Gastroesophageal sphincter (tissue), 4 donors: ENCODE measurements around the gene CDK14. TPM values are rescaled to one million over a fixed set of nuclear protein-coding genes. Genes with fewer than 3 reads are reported as not detected.

Source experiments
- ATAC-seq: fragments of 150-250 bp; one replicate; pipeline ENCODE4 v1.9.1; 2016; ENCODE audit warnings: mild to moderate bottlenecking, moderate library complexity
- H3K27ac ChIP-seq, 4 donors: fragments of 200-600 bp; sonication (generic) in 3 of 4; 1 replicate in 3 of 4; 2 replicates in 1 of 4; pipeline ENCODE4 v1.5.1; 2016 to 2019
- H3K27me3 ChIP-seq: fragments of 200-600 bp; sonication (generic); one replicate; pipeline ENCODE4 v1.5.1; 2019
- H3K36me3 ChIP-seq, 2 donors: fragments of 200-600 bp; sonication (generic); one replicate each; pipeline ENCODE4 v1.5.1; 2019; ENCODE audit warnings: control low read depth in 1 of 2
- H3K4me1 ChIP-seq, 3 donors: fragments of 200-600 bp; sonication (generic); 1 replicate in 2 of 3; 2 replicates in 1 of 3; pipeline ENCODE4 v1.5.1; 2016 to 2019; ENCODE audit warnings: control low read depth in 2 of 3
- H3K4me3 ChIP-seq, 2 donors: fragments of 200-600 bp; sonication (generic); one replicate each; pipeline ENCODE4 v1.5.1; 2019; ENCODE audit warnings: mild to moderate bottlenecking in 1 of 2, moderate library complexity in 1 of 2
- H3K9me3 ChIP-seq, 3 donors: fragments of 200-600 bp; sonication (generic); one replicate each; pipeline ENCODE4 v1.5.1; 2017 to 2019; ENCODE audit warnings: control low read depth in 2 of 3
- EP300 ChIP-seq: sonication (generic); formaldehyde crosslinking; IDR thresholded peaks from one replicate; pipeline ENCODE4 v1.6.1; 2017; ENCODE audit warnings: antibody characterized with exemption, mild to moderate bottlenecking
- POLR2A ChIP-seq, 2 donors: fragments of 450-650 bp; IDR thresholded peaks; one replicate each; pipeline ENCODE4 v1.6.1; 2017; ENCODE audit warnings: antibody characterized with exemption in 2 of 2, mild to moderate bottlenecking in 2 of 2, moderate library complexity in 1 of 2
- POLR2AphosphoS5 ChIP-seq: sonication (generic); formaldehyde crosslinking; IDR thresholded peaks from one replicate; pipeline ENCODE4 v1.6.1; 2017; ENCODE audit warnings: antibody characterized with exemption
- WGBS, 2 donors: methylation state at CpG; one replicate each; pipeline ENCODE4 v1.1.5; 2018; ENCODE audit warnings: low coverage in 1 of 2; 5-methylcytosine and 5-hydroxymethylcytosine counted together
- total RNA-seq, 4 donors: library from RNA; depleted of rRNA; stranded (reverse); fragments of >200 nt; gene quantifications; one replicate each; pipeline ENCODE4 v1.1.0, GENCODE V29; 2016
- TF ChIP-seq, protein P1 (sequence below), 4 experiments: fragments of 200-600 bp in 2 of 4; fragments of 450-650 bp in 2 of 4; sonication (generic) in 1 of 4; IDR thresholded peaks; one replicate each; pipeline ENCODE4 v1.5.1; 2017 to 2019; ENCODE audit warnings: antibody characterized with exemption in 4 of 4, mild to moderate bottlenecking in 2 of 4, moderate library complexity in 2 of 4

The CDK14 gene
- total RNA-seq, 4 donors from 2014 or later: 14.8 to 28.7 (median 18.4) TPM

DNA sequence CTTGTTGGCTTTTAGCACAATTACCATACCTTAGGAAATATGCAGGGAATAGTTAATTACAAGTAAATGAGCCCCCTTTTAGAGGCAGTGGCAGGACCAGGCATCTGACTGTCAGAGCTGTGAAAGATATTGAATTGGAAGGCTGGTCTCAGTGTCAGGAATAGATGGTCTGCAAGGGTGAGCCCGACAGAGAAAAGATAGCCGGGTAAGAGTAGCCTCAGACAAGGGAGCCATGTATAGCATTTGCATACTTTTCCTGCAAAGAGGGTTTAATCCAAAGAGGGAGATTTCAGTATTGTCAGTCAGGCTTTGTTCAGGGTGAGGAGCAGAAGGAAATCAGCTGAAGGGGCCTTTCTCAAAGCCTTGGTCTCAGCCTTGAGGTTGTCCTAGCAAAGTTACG lies 539.2 kb downstream of the CDK14 start:
- 88 to 93% methylated on average over 3 of the region's 3 CpGs for WGBS, 2 donors
- Histone ChIP-seq H3K27me3 (no peaks in the 10 kb centered on the region), H3K36me3 (no peaks in the 10 kb centered on the region), H3K9me3 (no peaks in the 10 kb centered on the region), H3K27ac (no peak overlapping the region), H3K4me1 (no peaks in the 10 kb centered on the region), H3K4me3 (no peak overlapping the region)
- no peak for TF ChIP-seq EP300
- TF ChIP-seq POLR2A (IDR thresholded peaks at IDR 0.05): no peak
- ATAC-seq: no peak

DNA sequence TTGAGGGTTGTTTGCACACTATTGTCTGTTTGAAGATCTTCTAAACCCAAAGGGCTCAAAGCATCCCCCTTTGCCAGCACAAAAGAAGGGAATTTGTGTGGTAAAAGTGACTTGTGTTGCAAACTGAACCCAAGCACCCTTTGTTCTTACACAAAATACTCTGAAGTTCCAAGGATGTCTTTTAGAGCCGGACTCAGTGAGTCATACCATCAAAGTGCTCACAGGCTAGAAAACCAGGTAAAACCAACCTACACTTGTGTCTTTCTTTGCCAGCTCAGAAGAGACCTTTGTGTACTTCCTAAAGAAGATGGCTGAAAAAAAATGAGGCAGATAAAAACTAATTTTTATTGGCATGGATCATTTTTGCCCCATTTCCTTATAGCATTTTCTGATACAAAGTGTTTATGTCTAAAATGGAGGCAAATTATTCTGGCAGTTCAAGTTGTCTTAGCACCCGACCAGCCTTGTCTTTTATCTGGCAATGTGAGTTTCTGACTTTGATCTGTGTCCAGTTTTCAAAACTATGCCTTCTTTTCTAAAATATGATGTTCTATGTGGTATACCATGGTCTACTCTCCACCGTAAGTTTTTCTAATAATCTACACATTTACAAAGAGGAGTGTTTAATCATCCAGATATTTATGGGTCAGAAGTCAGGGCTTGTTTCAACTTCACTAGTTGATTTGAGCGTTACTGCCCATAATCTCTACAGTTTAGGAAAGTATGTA lies 539.7 kb downstream of the CDK14 start:
- no peaks in the 10 kb centered on the region for H3K9me3 ChIP-seq
- ATAC-seq: no peak
- 65 to 69% methylated on average over 4 of the region's 4 CpGs for WGBS, 2 donors
- H3K27ac ChIP-seq: no peak overlapping the region
- no peaks in the 10 kb centered on the region for H3K4me1 ChIP-seq
- H3K27me3 ChIP-seq: no peaks in the 10 kb centered on the region
- no peaks in the 10 kb centered on the region for H3K36me3 ChIP-seq
- H3K4me3 ChIP-seq: no peak overlapping the region
- TF ChIP-seq EP300 (no peak), POLR2A (IDR thresholded peaks at IDR 0.05) (no peak), POLR2AphosphoS5 (no peak)
- TF ChIP-seq, protein P1, sequence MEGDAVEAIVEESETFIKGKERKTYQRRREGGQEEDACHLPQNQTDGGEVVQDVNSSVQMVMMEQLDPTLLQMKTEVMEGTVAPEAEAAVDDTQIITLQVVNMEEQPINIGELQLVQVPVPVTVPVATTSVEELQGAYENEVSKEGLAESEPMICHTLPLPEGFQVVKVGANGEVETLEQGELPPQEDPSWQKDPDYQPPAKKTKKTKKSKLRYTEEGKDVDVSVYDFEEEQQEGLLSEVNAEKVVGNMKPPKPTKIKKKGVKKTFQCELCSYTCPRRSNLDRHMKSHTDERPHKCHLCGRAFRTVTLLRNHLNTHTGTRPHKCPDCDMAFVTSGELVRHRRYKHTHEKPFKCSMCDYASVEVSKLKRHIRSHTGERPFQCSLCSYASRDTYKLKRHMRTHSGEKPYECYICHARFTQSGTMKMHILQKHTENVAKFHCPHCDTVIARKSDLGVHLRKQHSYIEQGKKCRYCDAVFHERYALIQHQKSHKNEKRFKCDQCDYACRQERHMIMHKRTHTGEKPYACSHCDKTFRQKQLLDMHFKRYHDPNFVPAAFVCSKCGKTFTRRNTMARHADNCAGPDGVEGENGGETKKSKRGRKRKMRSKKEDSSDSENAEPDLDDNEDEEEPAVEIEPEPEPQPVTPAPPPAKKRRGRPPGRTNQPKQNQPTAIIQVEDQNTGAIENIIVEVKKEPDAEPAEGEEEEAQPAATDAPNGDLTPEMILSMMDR (IDR thresholded peaks at IDR 0.05): no peak

DNA sequence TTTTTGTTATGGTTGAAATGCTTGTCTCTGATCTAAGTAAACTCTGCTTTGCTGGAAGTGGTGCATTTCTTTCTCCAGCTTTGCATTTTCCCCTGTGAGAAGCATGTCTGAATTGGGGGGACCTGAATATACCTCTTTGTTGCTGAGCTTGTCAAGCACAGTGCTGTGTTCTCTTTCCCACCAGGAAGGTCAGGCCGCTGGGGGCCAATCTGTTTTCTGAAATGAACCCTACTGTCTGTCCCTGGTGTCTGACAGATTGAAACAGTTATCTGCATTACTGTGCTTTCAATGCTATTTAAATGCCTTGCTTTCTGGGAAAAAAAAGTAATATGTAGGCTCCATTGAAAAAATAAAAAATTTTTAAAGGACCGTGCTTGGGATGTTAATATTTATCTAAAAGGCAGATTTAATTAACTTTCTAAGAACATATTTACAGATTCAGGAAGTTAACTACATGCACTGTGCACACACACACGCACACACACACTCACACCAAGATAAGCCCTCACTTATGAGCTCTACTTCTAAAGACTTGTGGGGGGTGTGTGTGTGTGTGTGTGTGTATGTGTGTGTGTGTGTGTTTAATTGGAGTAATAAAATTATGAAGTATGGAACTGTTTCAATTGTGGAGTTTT lies 541.1 kb downstream of the CDK14 start:
- no peak for TF ChIP-seq POLR2AphosphoS5
- WGBS, 2 donors: 64 to 75% methylated on average over 2 to 3 of the region's 3 CpGs
- Histone ChIP-seq H3K27me3 (no peaks in the 10 kb centered on the region), H3K27ac (no peak overlapping the region), H3K36me3 (no peaks in the 10 kb centered on the region), H3K4me1 (no peaks in the 10 kb centered on the region), H3K9me3 (no peaks in the 10 kb centered on the region), H3K4me3 (no peak overlapping the region)
- no peak for ATAC-seq

DNA sequence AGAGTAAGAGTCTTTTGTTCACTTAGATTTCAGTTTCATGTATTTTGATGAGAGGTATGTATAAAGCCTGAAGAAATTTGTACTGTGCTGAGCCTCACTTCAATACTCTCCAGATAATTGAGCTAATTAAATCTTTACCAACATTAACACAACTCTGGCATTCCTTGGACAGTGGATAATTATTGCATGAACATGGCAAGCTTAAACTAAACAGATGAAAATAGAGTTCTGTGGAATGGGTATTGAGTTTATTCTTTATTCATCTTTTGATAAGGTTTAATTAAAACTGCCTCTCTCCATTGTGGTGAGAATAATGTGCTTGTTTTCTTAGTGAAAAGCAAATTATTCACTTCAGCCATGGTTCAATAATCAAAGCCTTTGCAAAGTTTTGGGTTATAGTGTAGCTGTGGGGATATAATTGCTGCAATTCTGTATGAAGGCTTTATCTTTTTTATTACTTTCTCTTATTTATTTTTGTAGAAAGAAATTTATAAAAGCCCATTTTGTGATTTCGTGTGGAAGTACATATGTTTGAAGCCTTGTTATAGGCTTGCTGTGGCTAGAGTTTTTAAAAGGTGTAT lies 541.8 kb downstream of the CDK14 start:
- no peak for ATAC-seq
- WGBS, 2 donors: 71 to 100% methylated on average over 1 of the region's 1 CpG
- TF ChIP-seq, protein P1 (IDR thresholded peaks at IDR 0.05): no peak
- no peak for TF ChIP-seq POLR2AphosphoS5

DNA sequence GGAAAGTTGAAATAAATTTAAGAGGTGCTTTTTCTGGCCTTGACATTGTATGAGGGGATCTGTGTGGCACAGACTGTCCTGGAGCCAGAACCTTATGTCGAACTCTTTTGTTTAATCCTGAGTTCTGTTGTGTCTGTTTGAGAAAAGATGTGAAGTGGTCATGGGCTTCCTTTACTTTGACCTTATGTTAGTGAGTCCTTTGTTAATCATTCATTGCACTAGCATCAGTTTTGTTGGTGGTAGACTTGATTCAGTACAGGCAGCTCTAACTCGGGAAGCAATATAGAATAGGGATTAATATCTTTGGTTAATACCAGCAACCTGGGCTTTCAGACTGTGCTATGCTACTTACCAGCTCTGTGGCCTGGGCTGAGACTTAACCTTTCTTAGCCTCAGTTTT lies 544.2 kb downstream of the CDK14 start:
- H3K9me3 ChIP-seq: no peaks in the 10 kb centered on the region
- TF ChIP-seq, protein P1 (IDR thresholded peaks at IDR 0.05): no peak
- TF ChIP-seq POLR2AphosphoS5 (no peak), POLR2A (IDR thresholded peaks at IDR 0.05) (no peak), EP300 (no peak)
- no peak for ATAC-seq
- H3K36me3 ChIP-seq: no peaks in the 10 kb centered on the region
- H3K4me1 ChIP-seq: no peaks in the 10 kb centered on the region
- no peak overlapping the region for H3K4me3 ChIP-seq
- whole genome bisulfite sequencing, 2 donors: 66 to 90% methylated on average over 2 of the region's 2 CpGs
- no peaks in the 10 kb centered on the region for H3K27me3 ChIP-seq
- H3K27ac ChIP-seq: no peak overlapping the region

More for the DNA sequence above, 541.8 kb downstream of the CDK14 start:
- Histone ChIP-seq H3K4me3 (no peak overlapping the region), H3K27me3 (no peaks in the 10 kb centered on the region), H3K27ac (no peak overlapping the region), H3K4me1 (no peaks in the 10 kb centered on the region), H3K36me3 (no peaks in the 10 kb centered on the region), H3K9me3 (no peaks in the 10 kb centered on the region)

DNA sequence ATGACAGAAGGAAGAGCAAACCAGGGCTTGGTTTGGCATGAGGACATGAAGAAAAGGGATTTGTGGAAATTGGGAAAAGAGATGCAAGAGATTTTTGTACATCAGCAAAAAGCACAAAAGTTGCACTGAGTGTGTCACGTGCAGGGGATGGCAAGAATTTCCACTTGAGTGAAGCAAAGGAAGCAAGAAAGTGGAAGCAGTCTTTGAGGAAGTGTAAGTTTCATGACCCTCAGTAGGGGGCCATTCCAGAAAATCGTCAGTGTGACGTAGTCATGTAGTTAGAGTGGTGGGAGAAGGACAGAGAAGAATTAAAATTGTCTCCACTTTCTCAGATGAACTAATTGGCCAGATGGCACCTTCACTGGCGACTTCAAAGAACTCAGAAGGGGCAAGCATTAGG lies 544.9 kb downstream of the CDK14 start:
- Histone ChIP-seq H3K36me3 (no peaks in the 10 kb centered on the region), H3K4me1 (no peaks in the 10 kb centered on the region), H3K27ac (no peak overlapping the region), H3K4me3 (no peak overlapping the region), H3K9me3 (no peaks in the 10 kb centered on the region), H3K27me3 (no peaks in the 10 kb centered on the region)
- no peak for ATAC-seq
- WGBS, 2 donors: 53 to 73% methylated on average over 4 of the region's 4 CpGs
- TF ChIP-seq, protein P1 (IDR thresholded peaks at IDR 0.05): no peak
- TF ChIP-seq EP300: no peak
- no peak for TF ChIP-seq POLR2A (IDR thresholded peaks at IDR 0.05)
- TF ChIP-seq POLR2AphosphoS5: no peak
